ENCODE data around the gene HSD3B1.
A peak's percentile ranks its signal among the peaks of the same experiment; 100 is the strongest.

The HSD3B1 gene

GRCh38 chr1:119470377-119470776, 36.6 kb upstream of the HSD3B1 start:
- H3K4me3 ChIP-seq (ENCODE audit: low read length) = no peak overlapping the region
- no peak for DNase-seq (ENCODE audit: low read depth)
- TF ChIP-seq CTCF (conservative IDR thresholded peaks at IDR 0.05; ENCODE audit: low read length) = no peak

GRCh38 chr1:119470958-119471357, 36.1 kb upstream of the HSD3B1 start:
- DNase-seq (ENCODE audit: low read depth) = no peak
- no peak for TF ChIP-seq CTCF (conservative IDR thresholded peaks at IDR 0.05; ENCODE audit: low read length)
- H3K4me3 ChIP-seq (ENCODE audit: low read length) = no peak overlapping the region

- TF ChIP-seq CTCF (conservative IDR thresholded peaks at IDR 0.05; ENCODE audit: low read length) = no peak
- H3K4me3 ChIP-seq (ENCODE audit: low read length) = no peak overlapping the region
- DNase-seq (ENCODE audit: low read depth) = no peak
Measured at GRCh38 chr1:119471566-119471965, 35.4 kb upstream of the HSD3B1 start.

GRCh38 chr1:119472080-119472818, 34.8 kb upstream of the HSD3B1 start:
- no peak for TF ChIP-seq CTCF (conservative IDR thresholded peaks at IDR 0.05; ENCODE audit: low read length)
- no peak for DNase-seq (ENCODE audit: low read depth)
- no peak overlapping the region for H3K4me3 ChIP-seq (ENCODE audit: low read length)

- H3K4me3 ChIP-seq (ENCODE audit: low read length) = no peak overlapping the region
- no peak for TF ChIP-seq CTCF (conservative IDR thresholded peaks at IDR 0.05; ENCODE audit: low read length)
- no peak for DNase-seq (ENCODE audit: low read depth)
Measured at GRCh38 chr1:119472819-119473175, 34.2 kb upstream of the HSD3B1 start.

GRCh38 chr1:119475866-119476439, 31.1 kb upstream of the HSD3B1 start:
- peak; percentile 59 for TF ChIP-seq CTCF (conservative IDR thresholded peaks at IDR 0.05; ENCODE audit: low read length)
- H3K4me3 ChIP-seq (ENCODE audit: low read length) = no peak overlapping the region
- peak; percentile 19 for DNase-seq (ENCODE audit: low read depth)

GRCh38 chr1:119477710-119478109, 29.3 kb upstream of the HSD3B1 start:
- no peak for TF ChIP-seq CTCF (conservative IDR thresholded peaks at IDR 0.05; ENCODE audit: low read length)
- H3K4me3 ChIP-seq (ENCODE audit: low read length) = no peak overlapping the region
- DNase-seq (ENCODE audit: low read depth) = no peak

Measured in AG10803 (cell line).